Measurements from ENCODE around the gene NCK2. TPM values are rescaled to one million over a fixed set of nuclear protein-coding genes. Genes with fewer than 3 reads are reported as not detected.

NCK2 gene
- total RNA-seq, 1 donor from 2014 or later, result 55.2 TPM

DNA sequence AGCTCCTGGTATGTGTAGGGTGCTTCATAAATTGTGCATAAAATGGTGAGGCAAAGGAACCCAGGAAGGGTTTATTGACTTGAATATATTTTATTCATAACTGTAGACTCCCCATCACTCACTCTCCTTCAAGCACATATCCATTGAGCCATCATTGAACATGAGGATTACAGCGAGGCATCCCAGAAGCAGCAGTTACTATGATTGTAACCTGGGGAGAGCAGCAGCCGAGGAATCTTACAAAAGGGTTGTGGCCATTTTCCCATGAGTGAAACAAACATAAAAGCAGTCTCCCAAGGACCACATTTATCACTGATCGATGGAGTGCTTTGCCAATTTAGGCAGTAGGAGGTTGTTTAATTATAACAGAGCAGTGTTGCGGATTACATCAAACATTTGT is 183.4 kb downstream of the NCK2 start:
- no peaks in the 10 kb centered on the region for H3K9me3 Mint-ChIP-seq (ENCODE audit: low read depth)
- peaks cover 9% of the 10 kb centered on the region for H3K27me3 Mint-ChIP-seq (ENCODE audit: low read depth)
- TF ChIP-seq, protein P1, sequence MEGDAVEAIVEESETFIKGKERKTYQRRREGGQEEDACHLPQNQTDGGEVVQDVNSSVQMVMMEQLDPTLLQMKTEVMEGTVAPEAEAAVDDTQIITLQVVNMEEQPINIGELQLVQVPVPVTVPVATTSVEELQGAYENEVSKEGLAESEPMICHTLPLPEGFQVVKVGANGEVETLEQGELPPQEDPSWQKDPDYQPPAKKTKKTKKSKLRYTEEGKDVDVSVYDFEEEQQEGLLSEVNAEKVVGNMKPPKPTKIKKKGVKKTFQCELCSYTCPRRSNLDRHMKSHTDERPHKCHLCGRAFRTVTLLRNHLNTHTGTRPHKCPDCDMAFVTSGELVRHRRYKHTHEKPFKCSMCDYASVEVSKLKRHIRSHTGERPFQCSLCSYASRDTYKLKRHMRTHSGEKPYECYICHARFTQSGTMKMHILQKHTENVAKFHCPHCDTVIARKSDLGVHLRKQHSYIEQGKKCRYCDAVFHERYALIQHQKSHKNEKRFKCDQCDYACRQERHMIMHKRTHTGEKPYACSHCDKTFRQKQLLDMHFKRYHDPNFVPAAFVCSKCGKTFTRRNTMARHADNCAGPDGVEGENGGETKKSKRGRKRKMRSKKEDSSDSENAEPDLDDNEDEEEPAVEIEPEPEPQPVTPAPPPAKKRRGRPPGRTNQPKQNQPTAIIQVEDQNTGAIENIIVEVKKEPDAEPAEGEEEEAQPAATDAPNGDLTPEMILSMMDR (IDR thresholded peaks at IDR 0.05), result no peak
- no peak overlapping the region for H3K27ac Mint-ChIP-seq (ENCODE audit: unreplicated experiment)
- no peak for DNase-seq (ENCODE audit: low spot score)
- H3K36me3 Mint-ChIP-seq (ENCODE audit: low read depth), result no peaks in the 10 kb centered on the region
- H3K4me1 Mint-ChIP-seq (ENCODE audit: low read depth), result no peaks in the 10 kb centered on the region
- H3K4me3 Mint-ChIP-seq (ENCODE audit: unreplicated experiment), result no peak overlapping the region

DNA sequence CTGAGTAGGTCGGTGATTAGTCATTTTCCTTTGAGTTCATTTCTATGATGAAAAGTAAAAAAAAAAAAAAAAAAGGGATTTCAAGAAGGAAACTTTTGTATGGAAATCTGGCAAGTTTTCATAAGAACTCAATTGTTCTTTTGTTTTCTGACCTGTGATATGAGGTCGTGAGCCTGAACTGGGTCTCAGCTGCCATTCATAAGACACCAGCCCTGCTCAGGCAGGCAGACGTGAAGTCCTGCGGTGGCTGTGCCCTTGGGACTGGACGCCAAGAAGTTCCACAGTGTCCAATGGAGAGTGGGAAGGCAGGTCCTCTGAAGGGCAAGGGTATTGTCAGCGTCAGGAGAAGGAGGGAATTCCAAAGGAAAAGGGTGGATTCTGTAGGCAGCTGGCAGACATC is 183.9 kb downstream of the NCK2 start:
- no peak overlapping the region for H3K27ac Mint-ChIP-seq (ENCODE audit: unreplicated experiment)
- no peak overlapping the region for H3K4me3 Mint-ChIP-seq (ENCODE audit: unreplicated experiment)
- H3K36me3 Mint-ChIP-seq (ENCODE audit: low read depth), result no peaks in the 10 kb centered on the region
- peaks cover 9% of the 10 kb centered on the region for H3K27me3 Mint-ChIP-seq (ENCODE audit: low read depth)
- TF ChIP-seq, protein P1 (IDR thresholded peaks at IDR 0.05), result no peak
- DNase-seq (ENCODE audit: low spot score), result no peak
- no peaks in the 10 kb centered on the region for H3K4me1 Mint-ChIP-seq (ENCODE audit: low read depth)
- no peaks in the 10 kb centered on the region for H3K9me3 Mint-ChIP-seq (ENCODE audit: low read depth)

DNA sequence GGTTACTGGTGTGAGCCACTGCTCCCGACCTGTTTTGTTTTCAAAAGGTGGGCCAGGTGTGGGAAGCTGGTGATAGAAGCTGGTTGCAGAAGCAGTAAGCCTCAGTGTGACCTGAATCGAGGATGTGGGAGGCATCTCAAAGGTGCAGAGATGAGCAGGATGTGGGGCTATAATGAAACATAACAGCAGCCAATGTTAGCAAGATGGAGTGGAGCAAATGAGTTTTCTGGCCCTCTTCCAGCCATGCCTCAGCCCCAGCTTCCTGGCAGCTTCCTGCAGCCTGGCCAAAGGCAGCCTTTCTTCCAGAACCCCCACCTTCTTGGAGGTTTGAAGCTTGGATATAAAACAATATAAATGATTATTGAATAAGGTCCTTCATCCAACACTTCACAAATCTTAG is 184.8 kb downstream of the NCK2 start:
- Mint-ChIP-seq H3K27me3 (ENCODE audit: low read depth) (peaks cover 5% of the 10 kb centered on the region), H3K36me3 (ENCODE audit: low read depth) (no peaks in the 10 kb centered on the region), H3K9me3 (ENCODE audit: low read depth) (no peaks in the 10 kb centered on the region), H3K4me3 (ENCODE audit: unreplicated experiment) (no peak overlapping the region), H3K4me1 (ENCODE audit: low read depth) (peaks cover 5% of the 10 kb centered on the region), H3K27ac (ENCODE audit: unreplicated experiment) (no peak overlapping the region)
- TF ChIP-seq, protein P1 (IDR thresholded peaks at IDR 0.05), result no peak
- no peak for DNase-seq (ENCODE audit: low spot score)

DNA sequence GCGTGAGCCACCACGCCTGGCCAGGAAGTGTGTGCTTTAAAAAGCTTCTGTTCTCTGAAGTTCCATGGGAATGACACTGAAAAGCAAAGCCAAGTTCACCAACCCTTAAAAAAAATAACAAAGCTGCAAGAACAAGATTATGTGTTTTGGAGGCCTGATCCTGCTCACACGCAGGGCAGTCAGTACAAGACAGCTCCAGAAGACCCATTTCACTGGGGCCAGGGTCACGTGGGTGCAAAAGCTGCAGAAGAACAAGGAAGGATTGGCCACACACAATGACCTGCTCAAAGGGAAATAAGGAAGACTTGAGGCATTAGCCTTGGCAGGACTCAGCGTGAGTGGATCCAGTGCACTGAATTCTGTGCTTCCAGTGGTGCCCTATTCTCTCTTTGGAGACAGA is 187.9 kb downstream of the NCK2 start:
- Mint-ChIP-seq H3K27ac (ENCODE audit: unreplicated experiment) (no peak overlapping the region), H3K27me3 (ENCODE audit: low read depth) (peaks cover 5% of the 10 kb centered on the region), H3K4me3 (ENCODE audit: unreplicated experiment) (no peak overlapping the region), H3K9me3 (ENCODE audit: low read depth) (no peaks in the 10 kb centered on the region), H3K36me3 (ENCODE audit: low read depth) (no peaks in the 10 kb centered on the region), H3K4me1 (ENCODE audit: low read depth) (peaks cover 7% of the 10 kb centered on the region)
- DNase-seq (ENCODE audit: low spot score), result no peak
- TF ChIP-seq, protein P1 (IDR thresholded peaks at IDR 0.05), result no peak

DNA sequence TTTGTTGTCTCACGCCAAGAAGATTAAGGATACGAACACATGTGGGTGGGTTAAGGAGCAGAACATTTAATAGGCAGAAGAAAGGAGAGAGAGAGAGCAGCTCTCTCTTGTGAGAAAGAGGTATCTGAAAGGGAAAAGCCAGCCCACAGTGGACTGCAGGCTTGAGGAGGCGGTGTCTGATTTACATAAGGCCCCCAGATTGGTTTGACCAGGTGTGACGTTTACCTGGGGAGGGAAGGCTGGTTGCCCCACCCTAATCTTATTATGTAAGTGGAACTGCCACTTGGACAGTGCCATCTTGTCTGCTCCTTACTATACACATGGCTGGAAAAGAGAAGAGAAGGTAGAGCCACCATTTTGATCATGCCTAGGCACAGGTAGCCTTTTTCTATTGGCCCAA is 189.2 kb downstream of the NCK2 start:
- H3K36me3 Mint-ChIP-seq (ENCODE audit: low read depth), result no peaks in the 10 kb centered on the region
- H3K27ac Mint-ChIP-seq (ENCODE audit: unreplicated experiment), result no peak overlapping the region
- H3K4me1 Mint-ChIP-seq (ENCODE audit: low read depth), result peaks cover 7% of the 10 kb centered on the region
- TF ChIP-seq, protein P1 (IDR thresholded peaks at IDR 0.05), result no peak
- peaks cover 5% of the 10 kb centered on the region for H3K27me3 Mint-ChIP-seq (ENCODE audit: low read depth)
- peaks cover 2% of the 10 kb centered on the region for H3K9me3 Mint-ChIP-seq (ENCODE audit: low read depth)
- DNase-seq (ENCODE audit: low spot score), result no peak
- H3K4me3 Mint-ChIP-seq (ENCODE audit: unreplicated experiment), result no peak overlapping the region
